ENCODE measurements around the gene RHBDL1.
A peak's percentile ranks its signal among the peaks of the same experiment; 100 is the strongest.
"Not testable (repeated sequence)": the region's sequence is repeated elsewhere in the genome, so short reads cannot be mapped to it uniquely, and the experiment has no call there.

The RHBDL1 gene

GRCh38 chr16:684071-684794 lies 8.8 kb downstream of the RHBDL1 start, which contains the start of gene JMJD8:
TSS of gene JMJD8 (minus strand) at chr16:684334. CDS start at chr16:684319, 15 bp downstream.
- no peaks in the 10 kb centered on the region for H3K27me3 ChIP-seq (ENCODE audit: control insufficient read depth in 5 of 5, insufficient read depth in 4 of 5, low read length in 5 of 5)
- peaks cover 7 to 69% (median 55%) of the 10 kb centered on the region in 5 donors for H3K4me1 ChIP-seq (ENCODE audit: control insufficient read depth in 5 of 5, insufficient read depth in 5 of 5, low read length in 5 of 5)
- H3K9ac ChIP-seq (ENCODE audit: low read length in 5 of 5), result peak within 1 kb of the TSS in 4 of 5 donors; percentile 58 to 78 (median 68)
- H3K9me3 ChIP-seq (ENCODE audit: control insufficient read depth in 5 of 5, low read length in 5 of 5), result no peaks in the 10 kb centered on the region
- H3K27ac ChIP-seq (ENCODE audit: low read depth, low read length), result peak within 1 kb of the TSS; percentile 50
- peaks cover 0 to 35% (median 31%) of the 10 kb centered on the region in 5 donors for H3K36me3 ChIP-seq (ENCODE audit: control insufficient read depth in 5 of 5, insufficient read depth in 5 of 5, low read length in 5 of 5)
- H3K4me3 ChIP-seq (ENCODE audit: low read depth in 1 of 5, low read length in 5 of 5), result peak within 1 kb of the TSS in 4 of 5 donors; percentile 67 to 80 (median 73)

GRCh38 chr16:684961-685696 lies 9.7 kb downstream of the RHBDL1 start:
- Histone ChIP-seq H3K9me3 (ENCODE audit: control insufficient read depth in 5 of 5, low read length in 5 of 5) (no peaks in the 10 kb centered on the region), H3K36me3 (ENCODE audit: control insufficient read depth in 5 of 5, insufficient read depth in 5 of 5, low read length in 5 of 5) (peaks cover 0 to 35% (median 31%) of the 10 kb centered on the region in 5 donors), H3K4me1 (ENCODE audit: control insufficient read depth in 5 of 5, insufficient read depth in 5 of 5, low read length in 5 of 5) (peaks cover 11 to 71% (median 59%) of the 10 kb centered on the region in 5 donors), H3K9ac (ENCODE audit: low read length in 5 of 5) (no peak overlapping the region), H3K27me3 (ENCODE audit: control insufficient read depth in 5 of 5, insufficient read depth in 4 of 5, low read length in 5 of 5) (no peaks in the 10 kb centered on the region), H3K27ac (ENCODE audit: low read depth, low read length) (no peak overlapping the region), H3K4me3 (ENCODE audit: low read depth in 1 of 5, low read length in 5 of 5) (peak overlapping the region in 2 of 5 donors; percentile 68 to 78)

GRCh38 chr16:685967-686366 lies 10.5 kb downstream of the RHBDL1 start:
- H3K27ac ChIP-seq (ENCODE audit: low read depth, low read length), result no peak overlapping the region
- no peak overlapping the region for H3K9ac ChIP-seq (ENCODE audit: low read length in 5 of 5)
- peaks cover 11 to 74% (median 62%) of the 10 kb centered on the region in 5 donors for H3K4me1 ChIP-seq (ENCODE audit: control insufficient read depth in 5 of 5, insufficient read depth in 5 of 5, low read length in 5 of 5)

DNA sequence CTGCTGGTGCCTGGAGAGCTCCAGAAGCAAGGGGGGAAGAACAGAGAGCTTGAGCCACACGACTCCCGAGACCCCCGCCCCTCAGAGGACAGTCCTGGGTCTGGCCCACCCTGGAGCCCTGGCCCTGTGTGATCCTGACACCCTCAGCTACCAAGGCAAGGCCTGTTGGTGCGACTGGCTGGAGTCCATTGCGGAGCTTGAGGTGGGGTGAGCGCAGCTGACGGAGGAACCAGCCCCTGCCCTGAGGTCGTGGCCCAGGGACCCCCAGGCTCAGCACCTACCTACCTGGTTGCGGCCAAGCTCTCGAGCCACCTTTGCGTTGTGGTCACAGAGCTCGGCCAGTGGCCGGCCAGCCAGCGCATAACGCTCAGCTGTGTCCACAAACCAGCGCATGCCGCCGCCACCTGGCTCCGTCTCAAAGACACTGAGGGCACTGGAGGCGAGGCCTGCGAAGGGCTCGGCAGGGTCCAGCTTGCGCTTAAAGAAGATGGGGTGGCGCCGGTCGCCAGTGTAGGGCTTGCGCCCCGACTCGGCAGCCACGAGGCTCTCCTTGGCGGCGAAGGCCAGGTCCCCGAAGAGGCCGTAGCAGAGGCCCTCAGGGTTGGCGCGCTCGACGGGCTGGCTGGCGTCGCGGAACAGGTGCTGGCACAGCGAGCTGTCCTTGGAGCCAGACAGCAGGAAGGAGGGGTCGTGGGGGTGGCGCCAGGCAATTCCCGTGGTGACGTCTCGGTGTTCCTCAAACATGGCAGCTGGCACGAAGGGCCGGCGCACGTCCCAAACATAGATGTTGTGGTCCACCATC lies 11.2 kb downstream of the RHBDL1 start:
- H3K4me1 ChIP-seq (ENCODE audit: control insufficient read depth in 5 of 5, insufficient read depth in 5 of 5, low read length in 5 of 5), result peaks cover 7 to 67% (median 55%) of the 10 kb centered on the region in 5 donors
- H3K27ac ChIP-seq (ENCODE audit: low read depth, low read length), result no peak overlapping the region
- H3K27me3 ChIP-seq (ENCODE audit: control insufficient read depth in 5 of 5, insufficient read depth in 4 of 5, low read length in 5 of 5), result no peaks in the 10 kb centered on the region
- no peak overlapping the region for H3K4me3 ChIP-seq (ENCODE audit: low read depth in 1 of 5, low read length in 5 of 5)
- H3K9me3 ChIP-seq (ENCODE audit: control insufficient read depth in 5 of 5, low read length in 5 of 5), result no peaks in the 10 kb centered on the region
- H3K36me3 ChIP-seq (ENCODE audit: control insufficient read depth in 5 of 5, insufficient read depth in 5 of 5, low read length in 5 of 5), result peaks cover 0 to 32% (median 29%) of the 10 kb centered on the region in 5 donors
- H3K9ac ChIP-seq (ENCODE audit: low read length in 5 of 5), result no peak overlapping the region

More at GRCh38 chr16:685967-686366, 10.5 kb downstream of the RHBDL1 start:
- no peaks in the 10 kb centered on the region for H3K9me3 ChIP-seq (ENCODE audit: control insufficient read depth in 5 of 5, low read length in 5 of 5)
- no peaks in the 10 kb centered on the region for H3K27me3 ChIP-seq (ENCODE audit: control insufficient read depth in 5 of 5, insufficient read depth in 4 of 5, low read length in 5 of 5)
- no peak overlapping the region for H3K4me3 ChIP-seq (ENCODE audit: low read depth in 1 of 5, low read length in 5 of 5)
- H3K36me3 ChIP-seq (ENCODE audit: control insufficient read depth in 5 of 5, insufficient read depth in 5 of 5, low read length in 5 of 5), result peaks cover 0 to 35% (median 31%) of the 10 kb centered on the region in 5 donors

GRCh38 chr16:687499-687898 lies 12.0 kb downstream of the RHBDL1 start:
- no peak overlapping the region for H3K4me3 ChIP-seq (ENCODE audit: low read depth in 1 of 5, low read length in 5 of 5)
- H3K36me3 ChIP-seq (ENCODE audit: control insufficient read depth in 5 of 5, insufficient read depth in 5 of 5, low read length in 5 of 5), result peaks cover 0 to 24% (median 20%) of the 10 kb centered on the region in 5 donors
- peaks cover 0 to 5% (median 5%) of the 10 kb centered on the region in 5 donors for H3K27me3 ChIP-seq (ENCODE audit: control insufficient read depth in 5 of 5, insufficient read depth in 4 of 5, low read length in 5 of 5)
- H3K4me1 ChIP-seq (ENCODE audit: control insufficient read depth in 5 of 5, insufficient read depth in 5 of 5, low read length in 5 of 5), result peaks cover 6 to 59% (median 46%) of the 10 kb centered on the region in 5 donors
- no peak overlapping the region for H3K27ac ChIP-seq (ENCODE audit: low read depth, low read length)
- no peak overlapping the region for H3K9ac ChIP-seq (ENCODE audit: low read length in 5 of 5)
- H3K9me3 ChIP-seq (ENCODE audit: control insufficient read depth in 5 of 5, low read length in 5 of 5), result no peaks in the 10 kb centered on the region

DNA sequence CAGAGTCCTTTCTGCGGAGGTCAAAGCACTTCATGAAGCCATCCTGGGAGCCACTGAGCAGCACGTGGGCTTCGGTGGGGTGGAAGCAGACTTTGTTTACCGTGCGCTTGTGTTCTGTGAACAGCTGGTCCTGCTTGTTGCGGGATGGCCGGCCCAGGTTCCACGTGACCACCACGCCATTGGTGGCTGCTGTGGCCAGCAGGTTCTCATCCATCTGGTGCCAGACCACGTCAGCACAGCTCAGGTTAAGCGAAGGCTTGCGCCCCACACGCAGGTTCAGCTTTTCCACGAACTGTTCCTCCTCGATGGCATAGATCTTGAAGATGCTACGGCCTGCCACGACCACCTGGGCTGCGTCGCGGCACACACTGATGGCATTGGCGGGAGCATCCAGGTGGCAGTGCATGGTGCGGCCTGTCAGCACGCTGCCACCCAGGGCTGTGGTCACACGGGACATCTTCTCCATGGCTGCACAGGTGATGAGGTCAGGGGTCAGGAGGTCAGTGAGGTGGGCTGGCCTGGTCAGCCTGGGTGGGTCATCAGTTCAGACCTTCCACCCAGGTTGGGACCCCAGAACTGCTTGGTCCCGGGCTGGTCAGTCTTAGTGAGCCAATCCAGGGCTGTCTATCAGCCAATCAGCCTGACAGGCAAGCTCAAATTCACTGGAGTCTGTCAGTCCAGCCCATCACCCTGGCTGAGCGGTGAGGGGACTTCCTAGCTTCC lies 13.9 kb downstream of the RHBDL1 start:
- peaks cover 14 to 20% (median 18%) of the 10 kb centered on the region in 5 donors for H3K27me3 ChIP-seq (ENCODE audit: control insufficient read depth in 5 of 5, insufficient read depth in 4 of 5, low read length in 5 of 5)
- peak overlapping the region; percentile 78 to 95 (median 90) for H3K4me3 ChIP-seq (ENCODE audit: low read depth in 1 of 5, low read length in 5 of 5)
- H3K9ac ChIP-seq (ENCODE audit: low read length in 5 of 5), result peak overlapping the region; percentile 84 to 98 (median 97)
- H3K36me3 ChIP-seq (ENCODE audit: control insufficient read depth in 5 of 5, insufficient read depth in 5 of 5, low read length in 5 of 5), result peaks cover 0 to 16% (median 15%) of the 10 kb centered on the region in 5 donors
- H3K9me3 ChIP-seq (ENCODE audit: control insufficient read depth in 5 of 5, low read length in 5 of 5), result no peaks in the 10 kb centered on the region
- H3K4me1 ChIP-seq (ENCODE audit: control insufficient read depth in 5 of 5, insufficient read depth in 5 of 5, low read length in 5 of 5), result peaks cover 6 to 43% (median 31%) of the 10 kb centered on the region in 5 donors
- H3K27ac ChIP-seq (ENCODE audit: low read depth, low read length), result peak overlapping the region; percentile 70

DNA sequence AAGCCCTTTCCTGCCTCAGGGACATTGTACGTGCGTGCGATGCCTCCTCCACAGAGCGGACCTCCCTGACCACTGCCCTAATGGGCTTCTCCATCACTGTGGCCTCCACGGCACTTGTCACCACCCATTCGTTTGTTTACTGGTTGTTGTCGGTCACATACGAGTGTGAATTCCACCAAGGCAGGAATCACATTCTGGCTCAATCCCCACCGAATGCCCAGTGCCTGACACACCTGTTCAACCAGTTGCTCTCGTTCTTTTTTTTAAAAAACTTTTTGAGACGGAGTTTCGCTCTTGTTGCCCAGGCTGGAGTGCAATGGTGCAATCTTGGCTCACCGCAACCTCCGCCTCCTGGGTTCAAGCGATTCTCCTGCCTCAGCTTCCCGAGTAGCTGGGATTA lies 15.8 kb downstream of the RHBDL1 start:
- H3K27me3 ChIP-seq (ENCODE audit: control insufficient read depth in 5 of 5, insufficient read depth in 4 of 5, low read length in 5 of 5), result peaks cover 25 to 37% (median 30%) of the 10 kb centered on the region in 5 donors
- H3K9ac ChIP-seq (ENCODE audit: low read length in 5 of 5); H3K4me3 ChIP-seq (ENCODE audit: low read depth in 1 of 5, low read length in 5 of 5); H3K27ac ChIP-seq (ENCODE audit: low read depth, low read length); H3K9me3 ChIP-seq (ENCODE audit: control insufficient read depth in 5 of 5, low read length in 5 of 5): not testable (repeated sequence)
- H3K4me1 ChIP-seq (ENCODE audit: control insufficient read depth in 5 of 5, insufficient read depth in 5 of 5, low read length in 5 of 5), result peaks cover 6 to 37% (median 29%) of the 10 kb centered on the region in 5 donors
- H3K36me3 ChIP-seq (ENCODE audit: control insufficient read depth in 5 of 5, insufficient read depth in 5 of 5, low read length in 5 of 5), result peaks cover 0 to 16% (median 15%) of the 10 kb centered on the region in 5 donors

- Histone ChIP-seq H3K36me3 (ENCODE audit: control insufficient read depth in 5 of 5, insufficient read depth in 5 of 5, low read length in 5 of 5) (peaks cover 0 to 4% (median 3%) of the 10 kb centered on the region in 5 donors), H3K9me3 (ENCODE audit: control insufficient read depth in 5 of 5, low read length in 5 of 5) (peaks cover 0 to 4% (median 0%) of the 10 kb centered on the region in 5 donors), H3K4me1 (ENCODE audit: control insufficient read depth in 5 of 5, insufficient read depth in 5 of 5, low read length in 5 of 5) (peaks cover 6 to 37% (median 29%) of the 10 kb centered on the region in 5 donors), H3K9ac (ENCODE audit: low read length in 5 of 5) (no peak overlapping the region), H3K27me3 (ENCODE audit: control insufficient read depth in 5 of 5, insufficient read depth in 4 of 5, low read length in 5 of 5) (peaks cover 28 to 45% (median 34%) of the 10 kb centered on the region in 5 donors), H3K4me3 (ENCODE audit: low read depth in 1 of 5, low read length in 5 of 5) (no peak overlapping the region), H3K27ac (ENCODE audit: low read depth, low read length) (no peak overlapping the region)
Measured at GRCh38 chr16:692356-693108, 17.1 kb downstream of the RHBDL1 start.
